MM.1S (cell line): ENCODE measurements around the gene HARS1.
"Not testable (repeated sequence)": the region's sequence is repeated elsewhere in the genome, so short reads cannot be mapped to it uniquely, and the experiment has no call there.

ENCODE experiments used
- DNase-seq: peaks from one replicate; pipeline ENCODE4 v3.0.0-alpha.2; 2015
- H2AFZ ChIP-seq: fragments of 300-600 bp; sonication (generic); 2 replicates; pipeline ENCODE4 v1.6.0; 2016; ENCODE audit warnings: antibody characterized with exemption, low read length
- H3F3A ChIP-seq: fragments of 300-600 bp; sonication (generic); 2 replicates; pipeline ENCODE4 v1.6.1; 2016; ENCODE audit warnings: mild to moderate bottlenecking, antibody characterized with exemption, low read length, moderate library complexity, mixed read lengths; ENCODE audit not compliant: insufficient read depth
- H3K27ac ChIP-seq: fragments of 300-600 bp; sonication (generic); 2 replicates; pipeline ENCODE4 v1.5.1; 2016; ENCODE audit warnings: mild to moderate bottlenecking, low read length
- H3K27me3 ChIP-seq: fragments of 300-600 bp; sonication (generic); replicated peaks from 2 replicates; pipeline ENCODE4 v1.6.0; 2016; ENCODE audit warnings: low read length; ENCODE audit not compliant: insufficient read depth
- H3K36me3 ChIP-seq: fragments of 300-600 bp; sonication (generic); replicated peaks from 2 replicates; pipeline ENCODE4 v1.6.1; 2016; ENCODE audit warnings: mild to moderate bottlenecking, low read length, mixed read lengths; ENCODE audit not compliant: insufficient read depth
- H3K4me1 ChIP-seq: fragments of 300-600 bp; sonication (generic); 2 replicates; pipeline ENCODE4 v1.6.1; 2016; ENCODE audit warnings: low read length, mixed read lengths
- H3K4me2 ChIP-seq: fragments of 300-600 bp; sonication (generic); 2 replicates; pipeline ENCODE4 v1.6.0; 2016; ENCODE audit warnings: low read depth, low read length
- H3K4me3 ChIP-seq: fragments of 300-600 bp; sonication (generic); 2 replicates; pipeline ENCODE4 v1.5.1; 2016; ENCODE audit warnings: low read length, mixed read lengths
- H3K79me2 ChIP-seq: fragments of 300-600 bp; sonication (generic); 2 replicates; pipeline ENCODE4 v1.6.1; 2016; ENCODE audit warnings: mixed run types, low read length, mixed read lengths
- H3K9ac ChIP-seq: fragments of 300-600 bp; sonication (generic); 2 replicates; pipeline ENCODE4 v1.6.1; 2016; ENCODE audit warnings: low read length, mixed read lengths
- H3K9me2 ChIP-seq: fragments of 300-600 bp; sonication (generic); replicated peaks from 2 replicates; pipeline ENCODE4 v1.6.1; 2016; ENCODE audit warnings: mild to moderate bottlenecking, low read length, mixed read lengths; ENCODE audit not compliant: insufficient read depth
- H3K9me3 ChIP-seq: fragments of 300-600 bp; sonication (generic); replicated peaks from 2 replicates; pipeline ENCODE4 v1.6.1; 2016; ENCODE audit warnings: mild to moderate bottlenecking, low read length, mixed read lengths; ENCODE audit not compliant: insufficient read depth
- H4K20me1 ChIP-seq: fragments of 300-600 bp; sonication (generic); 2 replicates; pipeline ENCODE4 v1.6.1; 2016; ENCODE audit warnings: mild to moderate bottlenecking, low read length, moderate library complexity, mixed read lengths; ENCODE audit not compliant: insufficient read depth
- CTCF ChIP-seq: fragments of 300-600 bp; sonication (generic); IDR thresholded peaks from 2 replicates; pipeline ENCODE4 v1.5.1; 2016; ENCODE audit warnings: antibody characterized with exemption, low read length, mixed read lengths
- EZH2 ChIP-seq: fragments of 300-600 bp; sonication (generic); optimal IDR thresholded peaks from 2 replicates; pipeline ENCODE3; 2017; ENCODE audit warnings: low read depth, mild to moderate bottlenecking, antibody characterized with exemption, low read length, mixed read lengths
- EZH2phosphoT487 ChIP-seq: fragments of 300-600 bp; sonication (generic); IDR thresholded peaks from 2 replicates; pipeline ENCODE4 v1.6.1; 2018; ENCODE audit warnings: antibody characterized with exemption, low read length

The HARS1 gene

GRCh38 chr5:140710899-140711552 is 19.9 kb upstream of the HARS1 start:
- peak overlapping the region; percentile 63; the same call in 1 of the 2 replicates for H3K27ac ChIP-seq

GRCh38 chr5:140708787-140709186 is 17.6 kb upstream of the HARS1 start:
- not testable (repeated sequence) for H4K20me1 ChIP-seq, H3K4me3 ChIP-seq, H3K79me2 ChIP-seq, H3K27me3 ChIP-seq, DNase-seq, H3K4me1 ChIP-seq, H2AFZ ChIP-seq, H3K27ac ChIP-seq, H3K9ac ChIP-seq, H3K4me2 ChIP-seq, H3K36me3 ChIP-seq, H3K9me3 ChIP-seq, H3K9me2 ChIP-seq
- peaks cover 17% of the 10 kb centered on the region for H3F3A ChIP-seq

More at GRCh38 chr5:140710899-140711552, 19.9 kb upstream of the HARS1 start:
- Histone ChIP-seq H3K4me1 (peaks cover 6% of the 10 kb centered on the region; the same call in 1 of the 2 replicates), H3K79me2 (no peaks in the 10 kb centered on the region), H3K9me3 (no peaks in the 10 kb centered on the region), H3K36me3 (no peaks in the 10 kb centered on the region), H3K9ac (peak overlapping the region; percentile 51), H3K4me3 (peak overlapping the region; percentile 57), H4K20me1 (no peaks in the 10 kb centered on the region), H2AFZ (peak overlapping the region; percentile 59), H3K4me2 (peak overlapping the region; percentile 66), H3F3A (peaks cover 17% of the 10 kb centered on the region), H3K27me3 (no peaks in the 10 kb centered on the region), H3K9me2 (no peaks in the 10 kb centered on the region)
- TF ChIP-seq EZH2phosphoT487 (no peak), EZH2 (no peak), CTCF (no peak)
- DNase-seq: peak; percentile 94

- Histone ChIP-seq H3K9me2 (no peaks in the 10 kb centered on the region), H3K27me3 (no peaks in the 10 kb centered on the region), H4K20me1 (no peaks in the 10 kb centered on the region), H3K27ac (no peak overlapping the region), H3K4me3 (no peak overlapping the region), H3K36me3 (peaks cover 10% of the 10 kb centered on the region), H3K4me2 (no peak overlapping the region), H3K4me1 (peaks cover 6% of the 10 kb centered on the region; the same call in 1 of the 2 replicates), H3K9me3 (no peaks in the 10 kb centered on the region), H3K79me2 (peaks cover under 1% of the 10 kb centered on the region; the same call in 1 of the 2 replicates), H3K9ac (no peak overlapping the region), H3F3A (peaks cover 17% of the 10 kb centered on the region), H2AFZ (no peak overlapping the region)
- TF ChIP-seq EZH2phosphoT487 (no peak), CTCF (no peak), EZH2 (no peak)
- no peak for DNase-seq
These were observed 16.6 kb upstream of the HARS1 start for GRCh38 chr5:140707812-140708211.
